ENCODE data around the gene PPP2R5C.

Gene PPP2R5C

DNA sequence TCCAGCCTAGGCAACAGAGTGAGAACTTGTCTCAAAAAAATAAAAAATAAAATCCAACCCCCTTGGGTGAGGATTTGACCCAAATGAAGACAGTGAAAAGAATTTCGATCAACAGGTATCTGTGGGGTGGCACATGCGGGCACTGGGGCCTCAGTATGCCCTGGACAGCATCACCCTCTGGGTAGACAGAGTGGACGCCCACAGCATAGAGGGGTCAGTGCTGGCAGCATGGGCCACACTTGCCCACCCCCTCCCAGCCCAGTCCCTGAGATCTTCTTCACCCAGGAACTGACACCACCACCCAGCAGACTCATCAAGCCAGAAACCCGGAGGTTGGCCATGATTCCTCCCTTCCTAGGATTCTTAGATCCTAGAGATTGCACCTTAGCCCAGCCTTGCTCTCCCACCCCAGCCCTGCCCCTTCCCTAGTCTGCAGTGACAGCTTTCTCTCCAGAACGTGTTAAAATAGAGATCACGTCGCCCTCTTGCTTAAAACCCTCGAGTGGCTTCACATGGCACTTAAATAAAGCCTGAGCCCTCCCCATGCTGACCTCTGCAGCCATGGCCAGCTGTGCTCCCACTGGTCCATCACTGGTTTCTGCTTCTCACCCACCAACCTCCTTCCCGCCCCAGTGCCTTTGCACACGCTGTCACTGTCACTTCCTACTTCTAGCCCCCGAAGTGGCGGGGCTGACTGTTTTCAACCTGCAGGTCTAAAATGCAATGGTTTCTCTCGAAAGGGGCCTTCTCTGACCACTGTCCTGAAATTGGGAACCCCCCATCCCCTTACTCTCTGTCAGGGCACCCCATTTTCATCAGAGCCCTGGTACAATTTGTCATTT lies 176.6 kb downstream of the PPP2R5C start:
- H3K4me1 ChIP-seq (ENCODE audit: low read depth, poor library complexity, severe bottlenecking), result no peaks in the 10 kb centered on the region
- H3K4me2 ChIP-seq, result no peak overlapping the region
- H4K20me1 ChIP-seq (ENCODE audit: insufficient read depth), result no peaks in the 10 kb centered on the region
- H3K27ac ChIP-seq, result no peak overlapping the region
- TF ChIP-seq, protein P1, sequence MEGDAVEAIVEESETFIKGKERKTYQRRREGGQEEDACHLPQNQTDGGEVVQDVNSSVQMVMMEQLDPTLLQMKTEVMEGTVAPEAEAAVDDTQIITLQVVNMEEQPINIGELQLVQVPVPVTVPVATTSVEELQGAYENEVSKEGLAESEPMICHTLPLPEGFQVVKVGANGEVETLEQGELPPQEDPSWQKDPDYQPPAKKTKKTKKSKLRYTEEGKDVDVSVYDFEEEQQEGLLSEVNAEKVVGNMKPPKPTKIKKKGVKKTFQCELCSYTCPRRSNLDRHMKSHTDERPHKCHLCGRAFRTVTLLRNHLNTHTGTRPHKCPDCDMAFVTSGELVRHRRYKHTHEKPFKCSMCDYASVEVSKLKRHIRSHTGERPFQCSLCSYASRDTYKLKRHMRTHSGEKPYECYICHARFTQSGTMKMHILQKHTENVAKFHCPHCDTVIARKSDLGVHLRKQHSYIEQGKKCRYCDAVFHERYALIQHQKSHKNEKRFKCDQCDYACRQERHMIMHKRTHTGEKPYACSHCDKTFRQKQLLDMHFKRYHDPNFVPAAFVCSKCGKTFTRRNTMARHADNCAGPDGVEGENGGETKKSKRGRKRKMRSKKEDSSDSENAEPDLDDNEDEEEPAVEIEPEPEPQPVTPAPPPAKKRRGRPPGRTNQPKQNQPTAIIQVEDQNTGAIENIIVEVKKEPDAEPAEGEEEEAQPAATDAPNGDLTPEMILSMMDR (conservative IDR thresholded peaks at IDR 0.05; ENCODE audit: low read depth, low read length), result no peak
- H2AFZ ChIP-seq (ENCODE audit: low read depth), result no peak overlapping the region
- no peaks in the 10 kb centered on the region for H3K36me3 ChIP-seq (ENCODE audit: insufficient read depth)
- H3K9ac ChIP-seq, result no peak overlapping the region
- no peak overlapping the region for H3K4me3 ChIP-seq (IDR thresholded peaks at IDR 0.05; ENCODE audit: insufficient read depth, low read depth, low read length)
- H3K27me3 ChIP-seq (ENCODE audit: insufficient read depth, low read depth), result peaks cover 5% of the 10 kb centered on the region; the same call in 1 of the 2 replicates
- no peaks in the 10 kb centered on the region for H3K79me2 ChIP-seq (ENCODE audit: insufficient read depth, low read depth)

DNA sequence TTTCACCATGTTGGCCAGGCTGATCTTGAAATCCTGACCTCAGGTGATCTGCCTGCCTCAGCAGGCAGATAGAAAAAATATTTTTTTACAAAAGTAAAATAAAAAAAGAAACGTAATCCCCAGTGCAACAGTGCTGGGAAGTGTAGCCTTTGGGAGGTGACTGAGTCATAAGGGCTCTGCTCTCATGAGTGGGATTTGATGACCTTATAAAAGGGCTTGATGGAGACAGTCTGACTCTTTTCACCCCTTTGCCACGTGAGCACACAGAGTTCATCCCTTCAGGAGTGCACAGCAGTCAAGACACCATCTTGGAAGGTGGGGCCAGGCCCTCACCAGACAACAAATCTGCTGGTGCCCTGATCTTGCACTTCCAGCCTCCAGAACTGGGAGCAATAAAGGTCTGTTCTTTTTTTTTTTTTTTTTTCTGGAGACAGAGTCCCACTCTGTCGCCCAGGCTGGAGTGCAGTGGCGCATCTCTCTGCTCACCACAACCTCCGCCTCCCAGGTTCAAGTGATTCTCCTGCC lies 178.2 kb downstream of the PPP2R5C start:
- H3K4me3 ChIP-seq (IDR thresholded peaks at IDR 0.05; ENCODE audit: insufficient read depth, low read depth, low read length), result no peak overlapping the region
- H4K20me1 ChIP-seq (ENCODE audit: insufficient read depth), result no peaks in the 10 kb centered on the region
- no peak overlapping the region for H3K9ac ChIP-seq
- no peaks in the 10 kb centered on the region for H3K4me1 ChIP-seq (ENCODE audit: low read depth, poor library complexity, severe bottlenecking)
- no peak overlapping the region for H3K27ac ChIP-seq
- no peak overlapping the region for H3K4me2 ChIP-seq
- peaks cover 5% of the 10 kb centered on the region; the same call in 1 of the 2 replicates for H3K27me3 ChIP-seq (ENCODE audit: insufficient read depth, low read depth)
- H3K79me2 ChIP-seq (ENCODE audit: insufficient read depth, low read depth), result no peaks in the 10 kb centered on the region
- H2AFZ ChIP-seq (ENCODE audit: low read depth), result no peak overlapping the region
- TF ChIP-seq, protein P1 (conservative IDR thresholded peaks at IDR 0.05; ENCODE audit: low read depth, low read length), result no peak
- no peaks in the 10 kb centered on the region for H3K36me3 ChIP-seq (ENCODE audit: insufficient read depth)

DNA sequence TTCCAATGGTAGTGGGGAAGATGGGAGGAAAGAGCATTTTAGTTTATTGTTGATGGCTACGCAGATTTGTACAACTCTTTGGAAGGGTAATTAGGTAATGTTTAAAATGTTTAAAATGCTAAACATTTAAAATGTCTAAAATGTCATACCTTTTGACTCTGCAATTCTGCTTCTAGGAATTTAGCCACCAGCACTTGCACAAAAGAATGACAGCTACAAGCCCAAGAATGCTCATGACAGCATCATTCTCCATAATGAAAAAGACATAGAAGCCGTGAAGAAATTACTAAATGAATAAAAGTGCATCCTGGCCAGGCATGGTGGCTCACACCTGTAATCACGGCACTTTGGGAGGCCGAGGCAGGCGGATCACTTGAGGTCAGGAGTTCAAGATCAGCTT lies 182.9 kb downstream of the PPP2R5C start:
- Histone ChIP-seq H2AFZ (ENCODE audit: low read depth) (no peak overlapping the region), H3K27ac (no peak overlapping the region), H3K4me2 (no peak overlapping the region), H4K20me1 (ENCODE audit: insufficient read depth) (no peaks in the 10 kb centered on the region), H3K4me3 (IDR thresholded peaks at IDR 0.05; ENCODE audit: insufficient read depth, low read depth, low read length) (no peak overlapping the region), H3K27me3 (ENCODE audit: insufficient read depth, low read depth) (peaks cover 5% of the 10 kb centered on the region; the same call in 1 of the 2 replicates), H3K9ac (no peak overlapping the region), H3K4me1 (ENCODE audit: low read depth, poor library complexity, severe bottlenecking) (peaks cover 10% of the 10 kb centered on the region), H3K79me2 (ENCODE audit: insufficient read depth, low read depth) (peaks cover 9% of the 10 kb centered on the region; the same call in 1 of the 2 replicates), H3K36me3 (ENCODE audit: insufficient read depth) (no peaks in the 10 kb centered on the region)
- TF ChIP-seq, protein P1 (conservative IDR thresholded peaks at IDR 0.05; ENCODE audit: low read depth, low read length), result no peak

DNA sequence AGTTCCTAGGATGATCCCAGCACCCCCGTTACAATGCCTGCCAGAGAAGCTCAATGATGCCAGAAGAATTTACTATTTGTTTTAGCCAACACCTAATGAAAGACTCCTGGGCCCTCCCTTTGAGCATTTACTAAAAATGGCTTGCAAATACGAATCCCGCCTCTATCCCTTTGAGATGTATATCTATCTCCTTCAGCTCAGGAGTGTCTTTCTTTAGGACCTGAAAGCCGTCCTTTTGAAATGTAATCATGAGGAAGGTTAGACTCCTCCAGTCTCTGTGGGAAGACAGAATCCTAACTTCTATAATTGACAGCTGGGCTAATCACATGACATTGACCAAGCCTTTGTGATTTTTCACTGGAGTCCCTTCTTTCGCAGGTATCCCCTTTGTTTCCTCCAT lies 183.7 kb downstream of the PPP2R5C start:
- no peak overlapping the region for H3K9ac ChIP-seq
- no peak overlapping the region for H2AFZ ChIP-seq (ENCODE audit: low read depth)
- H3K36me3 ChIP-seq (ENCODE audit: insufficient read depth), result no peaks in the 10 kb centered on the region
- H3K79me2 ChIP-seq (ENCODE audit: insufficient read depth, low read depth), result peaks cover 9% of the 10 kb centered on the region; the same call in 1 of the 2 replicates
- H4K20me1 ChIP-seq (ENCODE audit: insufficient read depth), result no peaks in the 10 kb centered on the region
- H3K4me3 ChIP-seq (IDR thresholded peaks at IDR 0.05; ENCODE audit: insufficient read depth, low read depth, low read length), result no peak overlapping the region
- H3K27ac ChIP-seq, result no peak overlapping the region
- no peak overlapping the region for H3K4me2 ChIP-seq
- peaks cover 5% of the 10 kb centered on the region; the same call in 1 of the 2 replicates for H3K27me3 ChIP-seq (ENCODE audit: insufficient read depth, low read depth)
- peaks cover 10% of the 10 kb centered on the region for H3K4me1 ChIP-seq (ENCODE audit: low read depth, poor library complexity, severe bottlenecking)
- TF ChIP-seq, protein P1 (conservative IDR thresholded peaks at IDR 0.05; ENCODE audit: low read depth, low read length), result no peak
